ENCODE results near the gene HOXB9.

Gene HOXB9

DNA sequence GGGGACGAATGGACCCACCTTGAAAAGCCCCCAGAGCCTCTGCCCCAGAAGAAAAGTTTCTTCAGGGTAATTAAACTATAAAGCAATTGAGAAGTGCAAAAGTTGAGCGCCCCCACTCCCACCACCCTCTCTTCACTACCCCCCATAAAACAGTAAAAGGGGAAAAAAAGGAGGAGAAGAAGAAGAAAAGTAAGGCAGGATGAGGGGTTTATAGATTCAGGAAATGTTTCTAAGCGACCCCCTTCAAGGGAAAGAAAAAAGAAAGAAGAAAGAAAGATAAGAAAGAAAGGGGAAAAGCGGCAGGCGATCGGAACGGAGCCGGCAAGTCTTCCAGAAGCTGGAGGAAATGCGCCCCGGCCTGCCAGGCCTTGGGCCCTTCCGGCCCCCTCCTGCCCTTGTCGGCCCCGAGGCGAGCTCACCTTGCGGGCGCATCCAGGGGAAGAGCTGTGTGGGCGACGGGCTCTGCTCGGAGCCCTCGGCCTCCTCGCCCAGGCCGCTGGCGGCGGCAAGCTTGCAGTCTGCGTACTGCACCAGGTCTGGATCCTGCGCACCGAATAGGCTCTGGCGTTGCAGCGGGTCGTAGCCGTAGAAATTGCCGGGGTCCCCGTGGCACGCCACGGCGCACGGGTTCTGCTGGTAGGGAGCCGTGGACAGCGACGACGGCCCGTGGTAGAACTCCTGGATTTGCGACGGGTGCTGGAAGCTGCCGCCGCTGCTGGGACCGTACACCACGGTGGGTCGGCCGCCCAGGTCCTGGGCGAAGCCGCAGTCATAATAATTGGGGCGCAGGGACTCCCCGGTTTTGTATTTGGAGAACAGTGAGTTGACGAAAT lies 12.1 kb downstream of the HOXB9 start:
- peak; percentile 23 to 30 for DNase-seq
- TF ChIP-seq POLR2A (IDR thresholded peaks at IDR 0.05; ENCODE audit: low read length) (no peak), GATA1 (IDR thresholded peaks at IDR 0.05; ENCODE audit: low read depth, low read length) (no peak)

DNA sequence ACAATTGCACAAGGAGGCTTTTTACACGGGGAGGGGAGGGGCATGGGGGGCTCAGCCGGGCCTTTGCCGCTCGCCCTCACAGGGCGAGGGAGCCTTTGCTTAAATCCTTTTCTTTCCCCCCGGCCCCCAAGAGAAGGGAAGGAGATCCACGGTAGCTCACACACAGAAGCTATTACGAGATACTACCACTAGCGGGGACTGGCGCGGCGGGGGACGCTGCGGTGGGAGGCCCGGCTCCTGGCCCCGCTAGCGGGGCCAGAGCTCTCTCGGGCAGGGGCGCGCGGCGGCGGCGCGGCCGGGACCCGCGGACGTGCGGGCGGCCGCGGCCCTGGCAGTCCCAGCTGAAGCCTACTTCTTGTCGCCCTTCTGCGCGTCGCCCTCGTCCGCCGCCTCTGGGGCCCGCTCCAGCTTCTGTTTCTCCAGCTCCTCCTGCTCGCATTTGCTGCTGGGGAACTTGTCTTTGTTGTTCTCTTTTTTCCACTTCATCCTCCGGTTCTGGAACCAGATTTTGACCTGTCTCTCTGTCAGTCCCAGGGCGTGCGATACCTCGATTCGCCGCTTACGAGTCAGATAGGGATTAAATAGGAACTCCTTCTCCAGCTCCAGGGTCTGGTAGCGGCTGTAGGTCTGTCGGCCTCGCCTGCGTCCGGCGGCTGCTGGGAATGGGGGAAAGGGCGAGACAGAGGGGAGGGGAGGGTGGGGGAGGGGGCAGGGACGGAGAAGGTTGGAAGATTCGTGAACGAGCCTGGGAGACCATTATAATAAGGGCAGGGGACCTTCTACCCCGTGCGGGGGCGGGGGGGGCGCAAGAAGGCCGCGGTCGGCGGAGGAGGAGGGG lies 13.1 kb downstream of the HOXB9 start:
- TF ChIP-seq POLR2A (IDR thresholded peaks at IDR 0.05; ENCODE audit: low read length) = no peak
- TF ChIP-seq GATA1 (IDR thresholded peaks at IDR 0.05; ENCODE audit: low read depth, low read length) = no peak
- DNase-seq = peak; percentile 47

DNA sequence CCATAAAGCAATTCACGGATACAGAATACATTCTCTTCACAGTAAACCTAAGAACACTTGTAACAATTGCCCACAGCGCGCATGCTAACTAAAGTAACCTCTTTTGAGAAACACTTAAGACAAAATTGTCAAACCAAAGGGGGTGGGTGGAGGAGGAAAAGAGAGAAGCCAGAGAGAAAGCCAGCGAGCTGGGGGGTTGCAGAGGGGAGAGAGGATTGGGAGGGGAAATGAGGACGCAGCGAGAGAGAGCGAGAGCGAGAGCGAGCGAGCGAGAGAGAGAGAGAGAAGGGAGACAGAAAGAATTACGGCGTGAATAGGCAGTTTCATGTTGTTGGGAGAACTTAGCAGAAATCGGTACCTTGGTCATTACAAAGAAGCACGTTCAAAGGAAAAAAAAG lies 13.7 kb downstream of the HOXB9 start:
- peak in 1 of 2 experiments; percentile 30 for DNase-seq
- TF ChIP-seq GATA1 (IDR thresholded peaks at IDR 0.05; ENCODE audit: low read depth, low read length) = no peak
- TF ChIP-seq POLR2A (IDR thresholded peaks at IDR 0.05; ENCODE audit: low read length) = no peak

DNA sequence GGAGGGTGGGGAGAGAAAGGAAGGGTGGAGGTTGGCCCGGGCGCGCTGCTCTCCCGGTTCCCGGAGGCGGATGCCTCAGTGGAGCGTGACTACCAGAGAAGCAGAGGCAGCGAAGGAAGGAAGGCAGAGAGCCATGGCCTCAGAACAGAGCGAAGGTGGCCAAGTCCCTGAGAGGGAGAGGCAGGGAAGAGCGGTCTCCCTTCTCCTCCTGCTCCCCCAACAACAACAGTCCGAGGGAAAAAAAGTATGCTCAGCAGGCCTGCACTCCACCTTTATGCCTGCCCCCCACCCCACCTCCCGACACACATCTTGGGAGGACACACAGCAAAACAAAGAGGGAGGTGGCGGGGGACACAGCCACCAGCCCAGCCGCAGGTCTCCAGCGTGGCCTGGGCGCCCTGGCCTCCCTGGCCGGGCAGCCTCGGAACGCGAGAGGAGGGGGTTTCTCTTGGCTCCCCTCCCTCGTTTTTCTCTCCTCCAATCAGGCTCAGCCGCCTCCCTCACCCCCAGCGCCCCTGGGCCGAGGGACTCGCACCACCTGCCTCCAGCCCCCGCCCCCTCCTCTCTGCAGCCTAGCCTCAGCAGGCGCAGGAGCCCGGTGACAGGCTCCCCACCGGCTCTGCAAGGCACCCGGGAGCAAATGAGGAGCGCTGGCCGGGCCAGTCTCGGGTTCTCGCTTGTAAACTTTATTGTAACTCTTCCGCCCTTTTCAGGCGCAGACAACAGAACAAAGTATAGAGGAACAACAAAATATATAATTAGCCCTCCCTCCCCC lies 14.3 kb downstream of the HOXB9 start:
- DNase-seq = no peak
- no peak for TF ChIP-seq GATA1 (IDR thresholded peaks at IDR 0.05; ENCODE audit: low read depth, low read length)

DNA sequence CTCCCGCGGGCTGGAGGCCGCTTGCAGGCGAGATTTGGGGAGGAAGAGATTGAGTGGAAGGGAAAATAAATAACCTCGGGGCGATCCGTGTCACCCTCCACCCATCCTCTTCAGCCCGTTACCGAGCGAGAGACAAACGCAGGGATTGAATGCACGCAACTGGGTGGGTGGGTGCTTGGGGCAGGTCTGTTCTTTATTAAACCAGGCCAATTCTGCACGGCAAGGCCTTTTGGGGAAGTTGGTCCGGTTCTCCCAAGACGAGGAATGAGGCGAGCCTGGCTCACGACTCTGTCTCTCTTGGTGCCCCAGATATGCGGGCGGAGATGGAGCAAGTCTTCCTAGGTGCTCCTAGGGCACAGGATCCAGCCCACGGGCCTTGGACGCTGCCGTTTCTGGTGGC lies 14.9 kb downstream of the HOXB9 start:
- no peak for TF ChIP-seq POLR2A (IDR thresholded peaks at IDR 0.05; ENCODE audit: low read length)
- TF ChIP-seq GATA1 (IDR thresholded peaks at IDR 0.05; ENCODE audit: low read depth, low read length) = no peak
- DNase-seq = no peak

DNA sequence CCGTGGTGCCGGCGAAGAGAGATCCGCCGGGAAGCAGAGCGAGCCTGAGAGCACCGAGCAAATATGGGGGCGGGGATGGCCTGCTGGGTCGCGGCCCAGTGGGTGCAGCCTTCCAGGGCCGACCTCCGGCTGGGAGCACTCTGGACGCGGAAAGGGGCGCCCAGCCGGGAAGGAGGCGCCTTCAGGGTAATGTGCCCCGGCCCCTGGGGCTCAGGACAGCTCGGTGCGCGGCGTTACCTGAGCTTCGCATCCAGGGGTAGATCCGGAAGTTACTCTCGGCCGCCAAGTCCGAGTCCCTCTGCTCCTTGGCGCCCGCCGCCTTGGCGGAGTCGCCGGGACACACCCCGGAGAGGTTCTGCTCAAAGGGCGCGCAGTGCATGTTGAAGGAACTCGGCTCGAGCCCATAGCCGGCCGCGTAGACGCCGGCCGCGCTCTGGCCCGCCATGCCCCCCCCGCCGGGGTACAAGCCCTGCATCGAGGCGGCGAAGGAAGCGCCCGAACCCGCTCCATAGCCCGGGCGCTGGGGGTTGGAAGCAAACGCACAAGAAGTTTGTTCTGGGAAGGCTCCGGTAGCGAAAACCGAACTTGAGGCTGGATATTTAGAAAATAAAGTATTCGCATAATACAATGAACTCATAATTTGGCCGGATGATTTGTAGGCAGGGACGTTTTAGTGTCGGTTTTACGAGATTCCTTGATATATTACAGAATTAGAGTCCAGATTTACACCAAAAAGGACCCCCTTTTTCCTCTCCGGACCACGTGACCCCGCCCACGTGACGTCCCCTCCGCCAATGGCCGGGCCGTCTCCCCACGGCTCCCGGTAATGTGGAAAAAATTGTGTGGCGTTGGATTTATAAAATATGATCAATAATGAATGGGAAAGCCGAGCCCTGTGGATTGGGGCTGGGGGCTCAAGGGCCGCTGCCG lies 15.6 kb downstream of the HOXB9 start, which contains the start of gene HOXB7:
Gene HOXB7 (minus strand): TSS at position 736 of the 930 bp plus-strand sequence. CDS start 99 bp downstream, at position 637.
- no peak for TF ChIP-seq GATA1 (IDR thresholded peaks at IDR 0.05; ENCODE audit: low read depth, low read length)
- TF ChIP-seq POLR2A (IDR thresholded peaks at IDR 0.05; ENCODE audit: low read length) = no peak
- DNase-seq = peak; percentile 42 to 62

DNA sequence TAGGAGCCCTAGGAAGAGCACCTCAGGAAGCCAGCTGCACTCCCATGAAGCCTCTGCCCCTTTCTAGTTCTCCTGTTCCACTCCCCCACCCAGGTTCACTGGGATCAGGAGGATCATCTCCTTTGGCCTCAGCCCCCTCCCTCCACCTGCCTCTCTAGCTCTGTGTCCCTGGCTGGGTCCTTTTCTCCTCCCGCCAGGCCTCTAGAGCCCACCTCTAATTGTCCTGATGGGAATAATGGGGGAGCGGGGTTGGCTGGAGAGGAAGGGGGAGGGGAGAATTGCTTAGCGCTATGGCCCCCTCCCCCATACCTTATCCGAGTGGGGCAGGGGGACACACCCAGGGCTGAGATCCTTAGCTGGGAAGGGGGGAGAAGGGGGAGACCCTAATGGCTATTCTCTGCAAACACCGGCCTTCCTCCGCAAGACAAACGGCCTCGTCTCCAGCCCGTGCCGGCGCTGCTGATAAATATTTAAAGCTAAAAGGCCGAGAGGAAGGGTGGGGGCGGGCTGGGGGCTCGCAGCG lies 16.3 kb downstream of the HOXB9 start:
- no peak for TF ChIP-seq POLR2A (IDR thresholded peaks at IDR 0.05; ENCODE audit: low read length)
- no peak for TF ChIP-seq GATA1 (IDR thresholded peaks at IDR 0.05; ENCODE audit: low read depth, low read length)
- DNase-seq = no peak

DNA sequence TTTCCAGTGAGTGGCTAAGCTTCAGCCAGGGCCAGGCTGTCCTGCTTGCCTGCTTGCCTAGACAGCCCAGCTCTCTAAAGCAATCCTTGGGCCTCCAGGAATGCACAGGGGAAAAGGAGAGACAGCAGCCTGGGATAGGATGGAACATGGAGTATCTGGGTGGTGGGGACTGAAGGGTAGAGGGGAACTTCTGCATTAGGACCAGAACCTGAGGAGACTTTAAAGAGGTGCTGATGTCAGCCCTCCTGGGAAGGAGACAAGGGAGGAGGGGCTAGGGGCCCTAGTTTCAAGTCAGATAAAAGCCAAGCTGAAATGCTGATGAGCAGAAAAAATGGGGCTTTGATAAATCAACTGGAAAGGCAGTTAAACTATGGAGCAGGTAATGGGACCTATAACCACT lies 17.1 kb downstream of the HOXB9 start:
- TF ChIP-seq GATA1 (IDR thresholded peaks at IDR 0.05; ENCODE audit: low read depth, low read length) (no peak), POLR2A (IDR thresholded peaks at IDR 0.05; ENCODE audit: low read length) (no peak)
- no peak for DNase-seq

DNA sequence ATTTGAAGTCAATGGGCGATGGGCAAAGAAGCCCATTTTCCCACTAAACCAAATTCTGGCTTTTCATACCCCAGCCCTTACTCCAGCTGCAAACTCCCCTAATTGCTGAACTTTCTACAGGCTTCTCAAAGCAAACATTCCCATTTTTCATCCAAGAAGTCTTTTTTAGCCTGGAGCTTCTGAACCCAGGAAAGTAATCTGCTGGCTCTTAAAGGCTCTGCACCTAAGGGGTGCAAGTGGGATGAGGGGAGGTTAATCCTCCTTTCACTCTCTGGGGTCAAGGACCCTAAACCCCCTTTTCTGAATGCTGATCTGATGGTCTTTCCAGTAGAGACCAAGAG lies 17.7 kb downstream of the HOXB9 start:
- no peak for DNase-seq
- TF ChIP-seq POLR2A (IDR thresholded peaks at IDR 0.05; ENCODE audit: low read length) (no peak), GATA1 (IDR thresholded peaks at IDR 0.05; ENCODE audit: low read depth, low read length) (no peak)

DNA sequence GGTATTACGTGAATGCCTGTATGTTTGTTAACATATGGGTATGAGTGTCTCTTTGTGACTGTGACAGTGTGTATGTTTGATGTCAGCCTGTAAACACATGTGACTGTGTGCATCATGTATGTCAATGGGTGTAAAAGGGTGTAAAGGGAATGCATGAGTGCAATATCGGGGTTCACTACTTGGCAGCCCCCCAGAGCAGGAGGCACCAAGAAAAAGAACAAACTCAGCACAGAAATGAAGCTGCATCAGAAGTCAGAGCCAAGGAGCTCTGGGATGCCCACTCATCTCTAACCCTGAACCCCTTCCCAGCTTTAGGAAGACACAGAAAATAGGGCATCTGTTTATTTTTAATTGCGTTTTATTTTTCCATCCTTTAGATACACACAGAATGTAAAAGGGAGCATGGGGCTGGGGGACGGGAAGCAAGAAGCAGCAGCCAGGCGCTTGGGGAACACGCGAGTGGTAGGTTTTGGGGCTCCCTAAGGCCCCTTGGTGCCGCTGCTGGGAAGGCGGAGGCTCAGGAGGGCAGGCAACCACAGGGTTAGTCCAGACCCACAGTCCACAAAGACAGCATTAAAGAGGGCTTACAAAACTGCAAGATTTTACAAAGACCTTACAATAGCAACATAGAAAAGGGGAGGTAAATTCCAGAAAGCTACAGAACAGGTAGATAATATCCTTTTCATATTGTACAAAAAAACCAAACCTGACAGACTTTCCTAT lies 19.1 kb downstream of the HOXB9 start:
- DNase-seq = no peak

DNA sequence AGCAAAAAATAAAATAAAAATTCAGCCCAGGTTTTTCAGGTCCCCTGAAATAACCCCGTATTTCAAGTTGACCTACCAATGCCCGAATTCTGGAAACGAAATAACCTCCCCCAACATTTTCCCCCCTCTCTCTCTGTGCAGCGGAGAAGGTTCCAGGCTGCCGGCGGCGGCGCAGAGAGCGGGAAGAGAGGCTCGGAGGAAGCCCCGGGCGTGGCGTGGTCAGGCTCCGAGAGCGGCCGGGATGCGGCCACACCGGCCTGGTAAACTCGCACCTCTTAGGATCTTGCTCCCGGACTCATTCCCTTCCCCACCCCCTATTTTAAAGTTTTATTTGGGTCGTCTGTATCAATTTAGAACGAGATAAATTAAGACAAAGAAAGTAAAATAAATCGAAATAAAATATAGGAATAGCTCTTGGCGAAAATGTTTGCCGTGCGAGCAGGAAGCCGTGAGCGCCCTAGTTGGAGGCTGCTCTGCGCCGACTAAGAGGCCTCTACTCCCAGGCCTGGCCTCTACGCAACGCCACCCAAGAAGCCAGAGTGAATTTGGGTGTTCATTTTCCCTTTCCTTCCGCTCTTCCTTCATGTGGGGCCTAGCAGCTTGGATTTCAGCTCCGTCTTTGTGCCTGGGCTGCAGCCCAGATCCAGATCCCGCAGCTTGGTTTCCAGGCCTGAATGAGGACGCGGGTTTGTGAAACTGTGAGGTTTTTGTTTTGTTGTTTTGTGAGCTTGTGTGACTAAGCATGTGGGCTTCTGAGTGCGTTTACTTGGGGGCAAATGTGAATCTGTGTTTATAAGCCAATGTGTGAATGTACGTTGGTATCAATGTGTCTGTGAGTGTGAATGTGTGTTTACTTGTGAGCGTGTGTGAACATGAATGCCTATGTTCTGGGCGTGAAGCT lies 19.9 kb downstream of the HOXB9 start:
- DNase-seq = no peak
- TF ChIP-seq GATA1 (IDR thresholded peaks at IDR 0.05; ENCODE audit: low read depth, low read length) (no peak), POLR2A (IDR thresholded peaks at IDR 0.05; ENCODE audit: low read length) (no peak)

More for the DNA sequence above, 19.1 kb downstream of the HOXB9 start:
- no peak for TF ChIP-seq GATA1 (IDR thresholded peaks at IDR 0.05; ENCODE audit: low read depth, low read length)
- TF ChIP-seq POLR2A (IDR thresholded peaks at IDR 0.05; ENCODE audit: low read length) = no peak

Data from erythroblast (primary cell).